Astrocyte (in vitro differentiated cells and primary cell): ENCODE data around the gene USPL1. TPM values are rescaled to one million over a fixed set of nuclear protein-coding genes. Genes with fewer than 3 reads are reported as not detected.

ENCODE experiments used
- DNase-seq: peaks from one replicate; pipeline ENCODE4 v3.0.0-alpha.2; 2010; ENCODE audit warnings: low read depth
- FAIRE-seq: peaks from 2 replicates; lab custom pipeline; 2011; peaks lifted over from hg19 to GRCh38; lab: Jason Lieb, UNC
- H2AFZ ChIP-seq: 2 replicates; pipeline ENCODE4 v1.6.0; 2012; ENCODE audit warnings: low read depth, low read length, inconsistent platforms
- H3K27ac ChIP-seq: 2 replicates; pipeline ENCODE4 v1.5.1; 2011; ENCODE audit warnings: low read depth, low read length, inconsistent platforms
- H3K27me3 ChIP-seq: 2 replicates; pipeline ENCODE4 v1.6.0; 2011; ENCODE audit warnings: low read length, inconsistent platforms; ENCODE audit not compliant: insufficient read depth
- H3K36me3 ChIP-seq: 2 replicates; pipeline ENCODE4 v1.5.1; 2011; ENCODE audit warnings: low read length, inconsistent platforms; ENCODE audit not compliant: insufficient read depth
- H3K4me1 ChIP-seq: 2 replicates; pipeline ENCODE4 v1.5.1; 2011; ENCODE audit warnings: low read length, inconsistent platforms; ENCODE audit not compliant: insufficient read depth
- H3K4me2 ChIP-seq: 2 replicates; pipeline ENCODE4 v1.6.0; 2012; ENCODE audit warnings: low read length, inconsistent platforms
- H3K4me3 ChIP-seq: 2 replicates; pipeline ENCODE4 v1.5.1; 2011; ENCODE audit warnings: low read depth, mild to moderate bottlenecking, low read length, inconsistent platforms; ENCODE audit not compliant: insufficient read depth
- H3K79me2 ChIP-seq: 2 replicates; pipeline ENCODE4 v1.6.0; 2012; ENCODE audit warnings: mild to moderate bottlenecking, low read length, inconsistent platforms; ENCODE audit not compliant: insufficient read depth
- H3K9ac ChIP-seq: 2 replicates; pipeline ENCODE4 v1.6.0; 2012; ENCODE audit warnings: mild to moderate bottlenecking, low read length, inconsistent platforms
- H3K9me3 ChIP-seq: 2 replicates; pipeline ENCODE4 v1.5.1; 2012; ENCODE audit warnings: low read depth, mild to moderate bottlenecking, low read length, inconsistent platforms; ENCODE audit not compliant: insufficient read depth
- H4K20me1 ChIP-seq: 2 replicates; pipeline ENCODE4 v1.6.0; 2012; ENCODE audit warnings: low read length, inconsistent platforms; ENCODE audit not compliant: insufficient read depth
- H3K27ac Mint-ChIP-seq: one replicate; pipeline ENCODE4 v1.8.0; 2021; ENCODE audit warnings: mild to moderate bottlenecking, mixed read lengths; ENCODE audit not compliant: unreplicated experiment
- H3K27me3 Mint-ChIP-seq: one replicate; pipeline ENCODE4 v1.8.0; 2021; ENCODE audit warnings: low read depth, mixed read lengths; ENCODE audit not compliant: unreplicated experiment
- H3K36me3 Mint-ChIP-seq: one replicate; pipeline ENCODE4 v1.8.0; 2021; ENCODE audit warnings: low read depth, mixed read lengths; ENCODE audit not compliant: unreplicated experiment
- H3K4me1 Mint-ChIP-seq: one replicate; pipeline ENCODE4 v1.8.0; 2021; ENCODE audit warnings: low read depth, mixed read lengths; ENCODE audit not compliant: unreplicated experiment
- H3K4me3 Mint-ChIP-seq: one replicate; pipeline ENCODE4 v1.8.0; 2021; ENCODE audit warnings: mild to moderate bottlenecking, moderate library complexity, mixed read lengths; ENCODE audit not compliant: unreplicated experiment
- H3K9me3 Mint-ChIP-seq: one replicate; pipeline ENCODE4 v1.8.0; 2021; ENCODE audit warnings: mild to moderate bottlenecking, mixed read lengths; ENCODE audit not compliant: unreplicated experiment
- EZH2 ChIP-seq: IDR thresholded peaks from 2 replicates; pipeline ENCODE4 v1.6.1; 2012; ENCODE audit warnings: mild to moderate bottlenecking, low read length, inconsistent platforms; ENCODE audit not compliant: insufficient read depth
- total RNA-seq: library from RNA; stranded (reverse); gene quantifications from 2 replicates; pipeline ENCODE4 v1.2.1, GENCODE V29; 2021
- TF ChIP-seq, protein P1 (sequence below): IDR thresholded peaks from 2 replicates; pipeline ENCODE4 v1.5.1; 2011; ENCODE audit warnings: low read depth, mild to moderate bottlenecking, inconsistent platforms, low read length, moderate library complexity; ENCODE audit not compliant: insufficient read depth

The USPL1 gene
- total RNA-seq, 1 donor from 2014 or later, result 29.6 TPM

DNA sequence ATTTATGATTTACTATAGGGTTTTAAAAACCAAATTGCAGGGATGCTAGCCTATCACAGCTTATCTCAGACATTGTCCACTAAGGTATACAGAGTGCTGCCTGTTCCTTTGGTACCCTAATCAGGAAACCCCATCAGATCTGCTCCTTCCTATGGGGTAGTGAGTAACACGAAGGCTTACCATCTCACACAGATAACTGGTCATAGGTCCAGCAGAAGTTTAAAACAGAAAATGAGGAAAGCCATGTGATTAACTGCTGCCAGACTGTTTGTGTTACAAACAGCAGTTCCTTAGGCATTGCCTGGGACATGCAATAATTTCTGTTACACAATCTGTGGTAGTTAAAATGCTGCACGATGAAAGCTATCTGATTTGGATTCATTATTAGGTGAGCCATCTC, 64.1 kb downstream of the USPL1 start:
- H3K9me3 Mint-ChIP-seq, result no peaks in the 10 kb centered on the region
- H2AFZ ChIP-seq, result no peak overlapping the region
- DNase-seq, result peak; percentile 48
- H3K27me3 ChIP-seq, result no peaks in the 10 kb centered on the region
- no peak overlapping the region for H3K27ac ChIP-seq
- no peak overlapping the region for H3K4me3 Mint-ChIP-seq
- H3K36me3 ChIP-seq, result no peaks in the 10 kb centered on the region
- no peaks in the 10 kb centered on the region for H3K4me1 ChIP-seq
- H3K9ac ChIP-seq, result no peak overlapping the region
- TF ChIP-seq EZH2, result no peak
- TF ChIP-seq, protein P1, sequence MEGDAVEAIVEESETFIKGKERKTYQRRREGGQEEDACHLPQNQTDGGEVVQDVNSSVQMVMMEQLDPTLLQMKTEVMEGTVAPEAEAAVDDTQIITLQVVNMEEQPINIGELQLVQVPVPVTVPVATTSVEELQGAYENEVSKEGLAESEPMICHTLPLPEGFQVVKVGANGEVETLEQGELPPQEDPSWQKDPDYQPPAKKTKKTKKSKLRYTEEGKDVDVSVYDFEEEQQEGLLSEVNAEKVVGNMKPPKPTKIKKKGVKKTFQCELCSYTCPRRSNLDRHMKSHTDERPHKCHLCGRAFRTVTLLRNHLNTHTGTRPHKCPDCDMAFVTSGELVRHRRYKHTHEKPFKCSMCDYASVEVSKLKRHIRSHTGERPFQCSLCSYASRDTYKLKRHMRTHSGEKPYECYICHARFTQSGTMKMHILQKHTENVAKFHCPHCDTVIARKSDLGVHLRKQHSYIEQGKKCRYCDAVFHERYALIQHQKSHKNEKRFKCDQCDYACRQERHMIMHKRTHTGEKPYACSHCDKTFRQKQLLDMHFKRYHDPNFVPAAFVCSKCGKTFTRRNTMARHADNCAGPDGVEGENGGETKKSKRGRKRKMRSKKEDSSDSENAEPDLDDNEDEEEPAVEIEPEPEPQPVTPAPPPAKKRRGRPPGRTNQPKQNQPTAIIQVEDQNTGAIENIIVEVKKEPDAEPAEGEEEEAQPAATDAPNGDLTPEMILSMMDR, result no peak
- H3K4me1 Mint-ChIP-seq, result peaks cover 1% of the 10 kb centered on the region
- no peaks in the 10 kb centered on the region for H4K20me1 ChIP-seq
- no peak overlapping the region for H3K4me3 ChIP-seq
- FAIRE-seq, result no peak
- H3K9me3 ChIP-seq, result no peaks in the 10 kb centered on the region
- no peaks in the 10 kb centered on the region for H3K79me2 ChIP-seq
- H3K27me3 Mint-ChIP-seq, result no peaks in the 10 kb centered on the region
- H3K36me3 Mint-ChIP-seq, result no peaks in the 10 kb centered on the region
- H3K4me2 ChIP-seq, result no peak overlapping the region
- no peak overlapping the region for H3K27ac Mint-ChIP-seq

GRCh38 chr13:30685320-30685859, 67.7 kb downstream of the USPL1 start:
- Histone ChIP-seq H3K27me3 (no peaks in the 10 kb centered on the region), H2AFZ (no peak overlapping the region), H3K4me3 (no peak overlapping the region), H3K79me2 (no peaks in the 10 kb centered on the region), H3K9me3 (no peaks in the 10 kb centered on the region), H4K20me1 (no peaks in the 10 kb centered on the region), H3K4me2 (no peak overlapping the region), H3K4me1 (peaks cover 4% of the 10 kb centered on the region), H3K27ac (no peak overlapping the region), H3K36me3 (no peaks in the 10 kb centered on the region), H3K9ac (no peak overlapping the region)
- Mint-ChIP-seq H3K9me3 (no peaks in the 10 kb centered on the region), H3K27ac (no peak overlapping the region), H3K4me1 (peaks cover under 1% of the 10 kb centered on the region), H3K27me3 (no peaks in the 10 kb centered on the region), H3K36me3 (peaks cover under 1% of the 10 kb centered on the region), H3K4me3 (no peak overlapping the region)
- TF ChIP-seq, protein P1, result no peak
- no peak for TF ChIP-seq EZH2
- FAIRE-seq, result no peak
- no peak for DNase-seq

- H3K4me1 ChIP-seq, result peaks cover 9% of the 10 kb centered on the region
- FAIRE-seq (no peak), DNase-seq (no peak)
- Mint-ChIP-seq H3K36me3 (peaks cover 3% of the 10 kb centered on the region), H3K4me1 (peaks cover 5% of the 10 kb centered on the region), H3K9me3 (no peaks in the 10 kb centered on the region), H3K27ac (no peak overlapping the region), H3K27me3 (no peaks in the 10 kb centered on the region), H3K4me3 (no peak overlapping the region)
- H3K27me3 ChIP-seq, result no peaks in the 10 kb centered on the region
- no peaks in the 10 kb centered on the region for H3K9me3 ChIP-seq
- H3K4me3 ChIP-seq, result no peak overlapping the region
- no peak for TF ChIP-seq EZH2
- TF ChIP-seq, protein P1, result no peak
- H3K36me3 ChIP-seq, result no peaks in the 10 kb centered on the region
- no peak overlapping the region for H3K27ac ChIP-seq
- no peak overlapping the region for H3K9ac ChIP-seq
- no peaks in the 10 kb centered on the region for H3K79me2 ChIP-seq
- H2AFZ ChIP-seq, result no peak overlapping the region
- H3K4me2 ChIP-seq, result no peak overlapping the region
- H4K20me1 ChIP-seq, result no peaks in the 10 kb centered on the region
Observed at GRCh38 chr13:30685987-30686386, 68.3 kb downstream of the USPL1 start.
